HepG2 (cell line): ENCODE measurements around the gene VDR. TPM values are rescaled to one million over a fixed set of nuclear protein-coding genes. Genes with fewer than 3 reads are reported as not detected.

Experiments
- ATAC-seq: fragments of 200-7000 bp; cut with Tn5 transposase; 3 replicates; pipeline ENCODE4 v1.9.1; 2020; ENCODE audit warnings: mild to moderate bottlenecking, moderate library complexity
- BruUV-seq: library from RNA; stranded (reverse); fragments of 400-500 nt; replicated peaks from 2 replicates; lab custom pipeline; 2021; lab: Mats Ljungman, UMichigan
- CTCF ChIA-PET: fragments of 300-600 bp; formaldehyde crosslinking; extraction: SDS; loops from one replicate; lab custom pipeline; 2021; ENCODE audit warnings: low total read pairs, inconsistent platforms, low intra/inter-chr PET ratio; lab: Yijun Ruan, JAX
- POLR2A ChIA-PET: fragments of 350-600 bp; sonication (Branson Sonifier 250); formaldehyde crosslinking; loops from one replicate; lab custom pipeline; 2020; ENCODE audit warnings: antibody characterized with exemption, inconsistent platforms; lab: Yijun Ruan, JAX
- DNase-seq: peaks from one replicate; pipeline ENCODE4 v3.0.0-alpha.2; 2015; ENCODE audit warnings: low spot score
- FAIRE-seq: peaks from 3 replicates; lab custom pipeline; 2011; peaks lifted over from hg19 to GRCh38; lab: Jason Lieb, UNC
- H2AFZ ChIP-seq: one replicate; pipeline ENCODE4 v1.6.1; 2011; ENCODE audit warnings: low read length, inconsistent platforms
- H3K27ac ChIP-seq: fragments of 300-600 bp; 3 replicates; pipeline ENCODE4 v1.8.0; 2011; ENCODE audit warnings: mixed run types, mild to moderate bottlenecking, mixed read lengths, low read length, inconsistent platforms; ENCODE audit not compliant: insufficient read depth; ENCODE audit errors: extremely low read length
- H3K27me3 ChIP-seq, 2 experiments: fragments of 200-600 bp in 1 of 2; 2 replicates in 1 of 2; 3 replicates in 1 of 2; pipeline versions ENCODE4 v1.6.0 to v1.8.0; 2011; ENCODE audit warnings: low read length in 2 of 2, mild to moderate bottlenecking in 2 of 2, moderate library complexity in 2 of 2, inconsistent platforms in 1 of 2; ENCODE audit not compliant: insufficient read depth in 2 of 2, control insufficient read depth in 1 of 2
- H3K36me3 ChIP-seq, 2 experiments: fragments of 200-600 bp in 1 of 2; replicated peaks in 1 of 2; 2 replicates in 1 of 2; 3 replicates in 1 of 2; pipeline versions ENCODE4 v1.5.1 to v1.8.0; 2011; ENCODE audit warnings: low read length in 2 of 2, inconsistent platforms in 1 of 2; ENCODE audit not compliant: insufficient read depth in 2 of 2, control insufficient read depth in 1 of 2
- H3K4me1 ChIP-seq: 2 replicates; pipeline ENCODE4 v1.5.1; 2012; ENCODE audit warnings: low read length, inconsistent platforms; ENCODE audit not compliant: insufficient read depth
- H3K4me2 ChIP-seq: 2 replicates; pipeline ENCODE4 v1.6.0; 2011; ENCODE audit warnings: low read depth, low read length, inconsistent platforms
- H3K4me3 ChIP-seq, 3 experiments: fragments of 200-600 bp in 1 of 3; sonication (generic), shearing (Covaris generic) in 1 of 3; replicated peaks in 1 of 3; 2 replicates each; pipeline ENCODE4 v1.5.1; 2011 to 2016; ENCODE audit warnings: low read length in 3 of 3, inconsistent platforms in 2 of 3, low read depth in 2 of 3, mild to moderate bottlenecking in 2 of 3, control low read depth in 1 of 3, mixed read lengths in 1 of 3; ENCODE audit not compliant: insufficient read depth in 1 of 3
- H3K79me2 ChIP-seq: one replicate; pipeline ENCODE4 v1.6.1; 2011; ENCODE audit warnings: low read length, inconsistent platforms; ENCODE audit not compliant: insufficient read depth
- H3K9ac ChIP-seq: 2 replicates; pipeline ENCODE4 v1.6.0; 2011; ENCODE audit warnings: mild to moderate bottlenecking, low read depth, low read length, inconsistent platforms; ENCODE audit not compliant: insufficient read depth
- H3K9me3 ChIP-seq: 2 replicates; pipeline ENCODE4 v1.5.1; 2012; ENCODE audit warnings: mild to moderate bottlenecking, low read length
- H4K20me1 ChIP-seq: 2 replicates; pipeline ENCODE4 v1.6.0; 2011; ENCODE audit warnings: inconsistent platforms, mild to moderate bottlenecking, low read length, moderate library complexity; ENCODE audit not compliant: insufficient read depth
- CAMTA2 ChIP-seq: sonication (generic); formaldehyde crosslinking; IDR thresholded peaks from 2 replicates; pipeline ENCODE4 v1.4.0; 2020; ENCODE audit warnings: mild to moderate bottlenecking, missing genetic modification reagents, borderline replicate concordance
- CCAR2 ChIP-seq: fragments of 200-400 bp; formaldehyde crosslinking; optimal IDR thresholded peaks from 2 replicates; pipeline ENCODE3; 2018; ENCODE audit warnings: low read depth, mild to moderate bottlenecking, low read length, moderate library complexity
- JARID2 ChIP-seq: sonication (generic); formaldehyde crosslinking; IDR thresholded peaks from 2 replicates; pipeline ENCODE4 v1.8.1; 2023; ENCODE audit warnings: missing genetic modification reagents, inconsistent platforms; ENCODE audit not compliant: insufficient replicate concordance
- MXD3 ChIP-seq: IDR thresholded peaks from 2 replicates; pipeline ENCODE4 v1.6.1; 2016; ENCODE audit warnings: mild to moderate bottlenecking, missing biosample characterization, missing genetic modification reagents
- MXI1 ChIP-seq: IDR thresholded peaks from 3 replicates; pipeline ENCODE4 v1.6.1; 2012; ENCODE audit warnings: low read depth, low read length, inconsistent platforms, borderline replicate concordance
- NKX3-1 ChIP-seq: sonication (generic); formaldehyde crosslinking; IDR thresholded peaks from 2 replicates; pipeline ENCODE4 v1.5.0; 2020; ENCODE audit warnings: missing genetic modification reagents
- SYNCRIP ChIP-seq: fragments of 200-400 bp; formaldehyde crosslinking; IDR thresholded peaks from 2 replicates; pipeline ENCODE4 v1.6.1; 2018; ENCODE audit warnings: mild to moderate bottlenecking, low read depth, low read length; ENCODE audit not compliant: insufficient read depth
- TIGD3 ChIP-seq: sonication (generic); formaldehyde crosslinking; IDR thresholded peaks from 2 replicates; pipeline ENCODE4 v1.5.1; 2020; ENCODE audit warnings: mild to moderate bottlenecking, missing genetic modification reagents, borderline replicate concordance
- ZBTB10 ChIP-seq: sonication (generic); formaldehyde crosslinking; IDR thresholded peaks from 2 replicates; pipeline ENCODE4 v1.4.0; 2020; ENCODE audit warnings: missing genetic modification reagents, borderline replicate concordance
- ZFP41 ChIP-seq: sonication (generic); formaldehyde crosslinking; IDR thresholded peaks from 2 replicates; pipeline ENCODE4 v1.4.0; 2020; ENCODE audit warnings: mild to moderate bottlenecking, missing genetic modification reagents, borderline replicate concordance
- ZNF160 ChIP-seq: sonication (generic); formaldehyde crosslinking; IDR thresholded peaks from 2 replicates; pipeline ENCODE4 v1.8.0; 2022; ENCODE audit warnings: mild to moderate bottlenecking, inconsistent platforms, missing genetic modification reagents
- ZNF180 ChIP-seq: sonication (generic); formaldehyde crosslinking; IDR thresholded peaks from 2 replicates; pipeline ENCODE4 v1.4.0; 2020; ENCODE audit warnings: low read depth, missing genetic modification reagents, borderline replicate concordance
- ZNF768 ChIP-seq: sonication (generic); formaldehyde crosslinking; IDR thresholded peaks from 2 replicates; pipeline ENCODE4 v1.4.0; 2020; ENCODE audit warnings: missing genetic modification reagents
- ZNF773 ChIP-seq: sonication (generic); formaldehyde crosslinking; IDR thresholded peaks from 2 replicates; pipeline ENCODE4 v1.4.0; 2020; ENCODE audit warnings: missing genetic modification reagents, borderline replicate concordance
- WGBS: methylation state at CpG from one replicate; pipeline ENCODE4 v1.1.6; 2017; ENCODE audit warnings: low lambda C conversion rate; 5-methylcytosine and 5-hydroxymethylcytosine counted together
- in situ Hi-C: cut with HindIII; loops from 2 replicates; pipeline ENCODE4 v1.10.0; 2017; ENCODE audit warnings: low pct_unique_long_range_greater_than_20kb; ENCODE audit not compliant: extremely low pct_ligation_motif_present
- intact Hi-C: fragments of 100-400 bp; cut with micrococcal nuclease; formaldehyde crosslinking; loops from one replicate; pipeline ENCODE4 v1.10.0; 2022; ENCODE audit not compliant: unreplicated experiment
- polyA plus RNA-seq, 8 experiments: library from polyadenylated mRNA; depleted of rRNA in 3 of 8; stranded (reverse) in 7 of 8; unstranded in 1 of 8; fragments of >200 nt; fragmentation: Illumina TruSeq in 4 of 8; extraction: Trizol in 4 of 8; gene quantifications; 2 replicates each; pipeline versions ENCODE4 v1.2.1 to v1.2.3, GENCODE V29; 2011 to 2016; ENCODE audit warnings: low read depth in 4 of 8, missing spikeins in 1 of 8, mixed read lengths in 1 of 8; ENCODE audit not compliant: insufficient read depth in 1 of 8
- total RNA-seq, 5 experiments: library from RNA; depleted of rRNA; stranded (reverse); fragments of >200 nt; fragmentation: Illumina TruSeq; extraction: Trizol; gene quantifications; 2 replicates each; pipeline ENCODE4 v1.2.3, GENCODE V29; 2016; ENCODE audit warnings: low read depth in 1 of 5
- TF ChIP-seq, protein P1 (sequence below): sonication (generic); formaldehyde crosslinking; IDR thresholded peaks from 2 replicates; pipeline ENCODE4 v1.5.0; 2020; ENCODE audit warnings: mild to moderate bottlenecking, missing genetic modification reagents
- TF ChIP-seq, protein P2 (sequence below): IDR thresholded peaks from 2 replicates; pipeline ENCODE4 v1.6.1; 2018; ENCODE audit warnings: missing genetic modification reagents, mild to moderate bottlenecking, missing compliant biosample characterization

VDR gene
- total and polyA plus RNA-seq, 2 of the 13 experiments (the other 11 are each of a cell fraction or from before 2014, with no cell fraction given) = 0.08 to 0.33 TPM

DNA sequence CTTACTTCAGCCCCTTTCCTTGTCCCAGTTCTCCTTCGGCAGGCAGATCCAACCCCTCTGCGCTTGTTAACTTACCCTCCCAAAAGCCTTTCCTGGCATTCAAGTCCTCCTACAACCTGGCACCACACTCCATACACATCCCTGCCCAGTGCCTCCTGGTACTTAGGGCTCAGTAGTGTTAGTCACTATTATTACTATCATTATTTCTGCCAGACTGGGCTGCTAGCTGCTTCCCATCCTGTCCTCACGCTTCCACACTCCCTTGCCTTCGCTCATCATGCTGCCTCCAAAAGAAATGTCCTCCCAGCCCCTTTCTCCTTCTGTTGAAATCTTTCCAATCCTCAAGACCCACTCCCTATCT, 83.5 kb downstream of the VDR start:
- BruUV-seq = no TSS peak
- intact Hi-C loops = no loop called here
- TF ChIP-seq CCAR2 (no peak), TIGD3 (CRISPR knock-in tag) (no peak), ZNF768 (CRISPR knock-in tag) (no peak), SYNCRIP (no peak), CAMTA2 (no peak), MXD3 (CRISPR knock-in tag) (no peak), ZBTB10 (CRISPR knock-in tag) (no peak), ZNF773 (no peak), ZNF160 (no peak), ZNF180 (CRISPR knock-in tag) (no peak), MXI1 (no peak), ZFP41 (CRISPR knock-in tag) (no peak), NKX3-1 (no peak), JARID2 (CRISPR knock-in tag) (no peak)
- TF ChIP-seq, protein P1, sequence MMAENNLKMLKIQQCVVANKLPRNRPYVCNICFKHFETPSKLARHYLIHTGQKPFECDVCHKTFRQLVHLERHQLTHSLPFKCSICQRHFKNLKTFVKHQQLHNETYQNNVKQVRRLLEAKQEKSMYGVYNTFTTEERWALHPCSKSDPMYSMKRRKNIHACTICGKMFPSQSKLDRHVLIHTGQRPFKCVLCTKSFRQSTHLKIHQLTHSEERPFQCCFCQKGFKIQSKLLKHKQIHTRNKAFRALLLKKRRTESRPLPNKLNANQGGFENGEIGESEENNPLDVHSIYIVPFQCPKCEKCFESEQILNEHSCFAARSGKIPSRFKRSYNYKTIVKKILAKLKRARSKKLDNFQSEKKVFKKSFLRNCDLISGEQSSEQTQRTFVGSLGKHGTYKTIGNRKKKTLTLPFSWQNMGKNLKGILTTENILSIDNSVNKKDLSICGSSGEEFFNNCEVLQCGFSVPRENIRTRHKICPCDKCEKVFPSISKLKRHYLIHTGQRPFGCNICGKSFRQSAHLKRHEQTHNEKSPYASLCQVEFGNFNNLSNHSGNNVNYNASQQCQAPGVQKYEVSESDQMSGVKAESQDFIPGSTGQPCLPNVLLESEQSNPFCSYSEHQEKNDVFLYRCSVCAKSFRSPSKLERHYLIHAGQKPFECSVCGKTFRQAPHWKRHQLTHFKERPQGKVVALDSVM (CRISPR knock-in tag) = no peak
- TF ChIP-seq, protein P2, sequence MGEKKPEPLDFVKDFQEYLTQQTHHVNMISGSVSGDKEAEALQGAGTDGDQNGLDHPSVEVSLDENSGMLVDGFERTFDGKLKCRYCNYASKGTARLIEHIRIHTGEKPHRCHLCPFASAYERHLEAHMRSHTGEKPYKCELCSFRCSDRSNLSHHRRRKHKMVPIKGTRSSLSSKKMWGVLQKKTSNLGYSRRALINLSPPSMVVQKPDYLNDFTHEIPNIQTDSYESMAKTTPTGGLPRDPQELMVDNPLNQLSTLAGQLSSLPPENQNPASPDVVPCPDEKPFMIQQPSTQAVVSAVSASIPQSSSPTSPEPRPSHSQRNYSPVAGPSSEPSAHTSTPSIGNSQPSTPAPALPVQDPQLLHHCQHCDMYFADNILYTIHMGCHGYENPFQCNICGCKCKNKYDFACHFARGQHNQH (CRISPR knock-in tag) = no peak
- no peaks in the 10 kb centered on the region for H3K9me3 ChIP-seq
- 71% methylated on average over 4 of the region's 4 CpGs for WGBS
- in situ Hi-C loops = no loop called here
- peaks cover 0 to 36% of the 10 kb centered on the region in 2 experiments; a peak in 3 of 5 replicates for H3K27me3 ChIP-seq
- H3K4me2 ChIP-seq = peak overlapping the region; percentile 100
- POLR2A ChIA-PET = interaction anchor here (0.7 to 2.9 kb wide), 10 partner anchors 8 to 115 kb away, joined by 3 to 11 read pairs (median 6); partner anchors contain the start of genes RPAP3 and SLC48A1
- peak overlapping the region; percentile 69 to 86 (median 78) for H3K4me3 ChIP-seq
- peak overlapping the region; percentile 84 for H3K9ac ChIP-seq
- H3K4me1 ChIP-seq = peaks cover 49% of the 10 kb centered on the region
- DNase-seq = no peak
- no peak overlapping the region for H3K27ac ChIP-seq
- peaks cover 4% of the 10 kb centered on the region; the same call in 1 of the 2 replicates for H4K20me1 ChIP-seq
- H3K79me2 ChIP-seq = no peaks in the 10 kb centered on the region
- no peaks in the 10 kb centered on the region for H3K36me3 ChIP-seq
- H2AFZ ChIP-seq = no peak overlapping the region
- no peak for ATAC-seq
- CTCF ChIA-PET = interaction anchor here (1.1 kb wide), 1 partner anchor 16 kb away, joined by 3 read pairs; no protein-coding TSS in a partner anchor
- FAIRE-seq = no peak
